ENCODE data around the gene TMEM232.

Gene TMEM232

GRCh38 chr5:110402562-110402961, 323.9 kb downstream of the TMEM232 start:
- DNase-seq (ENCODE audit: low spot score): no peak

GRCh38 chr5:110401881-110402280, 324.6 kb downstream of the TMEM232 start:
- DNase-seq (ENCODE audit: low spot score): peak; percentile 7

GRCh38 chr5:110398951-110399350, 327.5 kb downstream of the TMEM232 start:
- DNase-seq (ENCODE audit: low spot score): no peak

GRCh38 chr5:110397281-110397680, 329.2 kb downstream of the TMEM232 start:
- no peak for DNase-seq (ENCODE audit: low spot score)

GRCh38 chr5:110386782-110387181, 339.7 kb downstream of the TMEM232 start:
- no peak for DNase-seq (ENCODE audit: low spot score)

GRCh38 chr5:110383231-110383630, 343.2 kb downstream of the TMEM232 start:
- no peak for DNase-seq (ENCODE audit: low spot score)

- no peak for DNase-seq (ENCODE audit: low spot score)
Measured at GRCh38 chr5:110377943-110378342, 348.5 kb downstream of the TMEM232 start.

- no peak for DNase-seq (ENCODE audit: low spot score)
Measured at GRCh38 chr5:110377361-110377760, 349.1 kb downstream of the TMEM232 start.

- no peak for DNase-seq (ENCODE audit: low spot score)
Measured at GRCh38 chr5:110376281-110376951, 350.1 kb downstream of the TMEM232 start.

GRCh38 chr5:110371725-110372041, 354.8 kb downstream of the TMEM232 start:
- DNase-seq (ENCODE audit: low spot score): no peak

GRCh38 chr5:110371011-110371724, 355.3 kb downstream of the TMEM232 start:
- DNase-seq (ENCODE audit: low spot score): no peak
